Smooth muscle cell of the brain vasculature (primary cell): ENCODE measurements around the gene TGIF1.

Experiments
- DNase-seq: peaks from one replicate; pipeline ENCODE4 v3.0.0-alpha.2; 2012; ENCODE audit warnings: low read depth, low spot score

The TGIF1 gene

DNA sequence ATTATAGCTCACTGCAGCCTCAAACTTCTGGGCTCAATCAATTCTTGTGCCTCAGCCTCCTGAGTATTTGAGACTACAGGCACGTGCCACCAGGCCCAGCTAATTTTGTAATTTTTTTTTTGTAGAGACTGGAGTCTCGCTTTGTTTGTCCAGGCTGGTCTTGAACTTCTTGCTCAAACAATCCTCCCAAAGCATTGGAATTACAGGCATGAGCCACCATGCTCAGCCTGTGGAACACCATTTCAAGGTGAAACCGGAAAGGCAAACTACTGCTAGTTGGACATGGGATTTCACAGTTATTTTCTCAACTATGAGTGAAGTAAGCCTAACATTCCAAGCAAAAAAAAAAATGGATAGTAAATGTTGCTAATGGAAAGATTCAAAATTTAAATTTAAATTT is 20.9 kb upstream of the TGIF1 start:
- no peak for DNase-seq

DNA sequence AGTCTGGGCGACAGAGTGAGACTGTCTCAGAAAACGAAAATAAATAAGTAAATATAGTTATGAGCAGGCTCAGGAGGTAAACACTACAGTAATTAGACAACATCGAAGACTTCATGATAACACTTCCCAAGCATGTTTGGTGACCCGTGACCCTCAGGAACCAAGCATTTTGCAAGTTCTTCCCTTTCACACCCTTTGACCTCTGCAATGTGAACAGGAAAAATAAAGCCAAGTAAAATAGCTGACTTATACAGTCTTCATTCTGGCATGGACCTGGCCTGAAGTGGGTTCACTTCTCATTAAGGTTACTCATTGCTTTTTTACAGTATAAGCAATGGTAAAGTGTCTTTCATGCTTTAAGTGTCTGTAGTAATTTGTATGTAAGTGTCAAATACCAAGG is 15.3 kb upstream of the TGIF1 start:
- no peak for DNase-seq

DNA sequence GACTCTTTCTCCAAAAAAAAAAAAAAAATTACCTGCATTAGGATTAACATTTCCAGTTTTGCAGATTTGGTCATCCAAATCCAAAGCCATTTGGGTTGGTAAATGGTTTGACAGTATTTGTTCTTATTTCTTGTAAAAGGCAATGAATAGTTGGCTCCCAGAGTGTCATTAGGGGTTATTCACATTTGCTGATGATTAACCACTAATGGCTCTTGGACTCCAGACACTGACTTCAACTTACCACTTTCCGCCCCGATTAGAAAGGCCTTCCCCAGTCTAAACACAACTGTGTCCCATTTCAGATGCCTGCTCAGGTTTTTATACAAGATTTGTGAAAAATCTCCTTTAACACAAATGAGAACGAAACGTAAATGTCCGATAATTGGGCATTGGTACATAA is 9.6 kb upstream of the TGIF1 start:
- DNase-seq: no peak

DNA sequence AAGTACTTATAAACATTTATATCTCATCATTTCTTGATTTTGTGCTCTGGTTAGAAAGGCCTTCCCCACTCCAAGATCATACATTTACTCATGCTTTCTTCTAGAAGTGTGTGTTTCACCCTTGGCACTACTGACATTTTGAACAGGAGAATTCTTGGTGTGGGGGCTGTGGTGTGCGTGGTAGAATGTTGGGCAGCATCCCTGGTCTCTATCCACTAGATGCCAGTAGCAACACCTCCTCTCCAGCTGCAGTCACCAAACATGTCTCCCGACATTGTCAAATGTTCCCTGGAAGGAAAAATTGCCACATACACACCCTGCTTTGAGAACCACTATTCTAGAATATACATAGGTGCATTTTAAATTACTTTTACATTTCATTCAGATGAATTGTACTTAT is 8.7 kb upstream of the TGIF1 start:
- DNase-seq: no peak

DNA sequence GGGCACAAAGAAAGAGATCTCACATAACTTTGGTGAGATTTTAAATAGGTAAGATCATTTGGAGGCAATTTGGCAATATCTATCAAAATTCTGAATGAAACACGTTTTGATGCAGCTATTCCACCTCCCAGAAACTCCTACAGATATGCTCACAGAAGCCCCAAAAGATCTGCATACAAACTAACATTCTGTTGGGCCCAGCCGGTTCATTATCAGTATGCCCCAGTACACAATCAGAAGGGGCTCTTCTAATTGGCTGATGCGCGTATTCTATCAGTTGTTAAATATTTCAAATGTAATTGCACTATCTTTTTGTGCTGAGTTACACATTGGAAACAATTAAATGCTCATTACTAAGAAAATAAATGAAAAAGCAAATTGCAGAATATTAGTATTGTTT is 7.1 kb upstream of the TGIF1 start:
- DNase-seq: no peak

DNA sequence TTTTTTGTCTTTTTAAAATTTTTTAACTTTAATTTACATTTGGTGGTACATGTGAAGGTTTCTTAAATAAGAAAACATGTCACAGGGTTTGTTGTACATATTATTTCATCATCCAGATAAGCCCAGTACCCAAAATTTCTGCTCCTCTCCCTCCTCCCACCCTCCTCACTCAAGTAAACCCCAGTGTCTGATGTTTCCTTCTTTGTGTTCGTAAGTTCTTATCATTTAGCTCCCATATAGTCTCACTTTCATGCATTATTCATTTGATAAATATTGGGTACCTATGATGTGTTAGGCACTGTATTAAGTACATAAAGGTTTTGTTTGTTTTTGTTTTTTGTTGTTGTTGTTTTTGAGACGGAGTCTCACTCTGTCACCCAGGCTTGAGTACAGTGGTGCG is 5.7 kb upstream of the TGIF1 start:
- DNase-seq: no peak

DNA sequence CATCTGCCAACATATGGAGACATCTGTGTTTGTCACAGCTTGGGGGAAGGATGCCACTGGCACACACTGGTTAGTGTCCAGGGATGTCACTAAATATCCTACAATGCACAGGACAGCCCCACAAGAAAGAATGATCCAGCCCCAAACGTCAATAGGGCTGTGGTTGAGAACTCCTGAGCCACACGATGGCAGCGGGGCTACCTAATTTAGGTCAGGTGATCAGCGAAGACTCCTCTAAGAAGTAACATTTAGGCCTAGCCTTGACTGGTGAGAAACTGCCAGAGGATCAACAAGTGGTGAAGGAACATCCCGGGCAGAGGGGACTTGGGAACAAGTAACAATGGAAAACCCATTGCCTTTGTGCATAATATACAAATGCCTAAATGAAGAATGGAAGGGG is 5.0 kb upstream of the TGIF1 start:
- no peak for DNase-seq

DNA sequence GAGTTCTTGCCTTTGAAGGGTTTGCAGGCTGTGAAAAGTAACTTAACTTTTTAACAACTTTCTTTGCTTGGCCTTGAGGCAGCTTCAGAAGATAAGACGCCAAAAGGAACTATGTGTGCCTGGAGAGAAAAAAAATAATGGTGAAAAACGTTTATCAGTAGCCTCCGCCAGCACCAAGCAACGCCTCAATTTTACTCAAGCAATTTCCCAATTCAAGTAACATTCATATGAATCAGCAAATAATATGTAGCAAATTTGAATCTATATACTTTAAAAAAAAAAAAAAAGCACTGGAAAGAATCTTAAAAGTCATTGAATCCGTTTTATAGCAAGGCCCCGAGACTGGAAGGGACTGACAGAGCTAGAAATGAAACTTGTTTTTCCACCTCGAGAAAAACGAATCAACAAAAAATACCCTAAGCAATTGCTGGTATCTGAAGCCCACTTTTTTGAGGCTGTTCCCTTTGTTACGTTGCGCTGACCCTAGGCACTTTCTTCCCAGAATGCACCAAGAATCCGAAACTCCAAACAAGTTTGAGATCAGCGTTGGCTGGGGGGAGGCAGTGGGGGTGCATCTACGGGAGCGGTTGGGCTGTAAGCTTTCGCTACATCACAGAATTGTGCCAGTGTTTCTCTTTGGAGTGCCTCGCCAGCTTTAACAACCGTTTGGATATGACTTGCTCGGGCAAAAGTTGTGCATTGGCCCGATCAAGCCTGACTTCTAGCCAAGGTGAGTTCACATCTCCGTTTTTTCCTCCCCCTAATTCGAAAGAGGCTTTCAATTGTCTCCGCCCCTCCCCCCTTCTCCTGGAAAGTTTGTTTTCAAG is 2.7 kb upstream of the TGIF1 start:
- DNase-seq: no peak

DNA sequence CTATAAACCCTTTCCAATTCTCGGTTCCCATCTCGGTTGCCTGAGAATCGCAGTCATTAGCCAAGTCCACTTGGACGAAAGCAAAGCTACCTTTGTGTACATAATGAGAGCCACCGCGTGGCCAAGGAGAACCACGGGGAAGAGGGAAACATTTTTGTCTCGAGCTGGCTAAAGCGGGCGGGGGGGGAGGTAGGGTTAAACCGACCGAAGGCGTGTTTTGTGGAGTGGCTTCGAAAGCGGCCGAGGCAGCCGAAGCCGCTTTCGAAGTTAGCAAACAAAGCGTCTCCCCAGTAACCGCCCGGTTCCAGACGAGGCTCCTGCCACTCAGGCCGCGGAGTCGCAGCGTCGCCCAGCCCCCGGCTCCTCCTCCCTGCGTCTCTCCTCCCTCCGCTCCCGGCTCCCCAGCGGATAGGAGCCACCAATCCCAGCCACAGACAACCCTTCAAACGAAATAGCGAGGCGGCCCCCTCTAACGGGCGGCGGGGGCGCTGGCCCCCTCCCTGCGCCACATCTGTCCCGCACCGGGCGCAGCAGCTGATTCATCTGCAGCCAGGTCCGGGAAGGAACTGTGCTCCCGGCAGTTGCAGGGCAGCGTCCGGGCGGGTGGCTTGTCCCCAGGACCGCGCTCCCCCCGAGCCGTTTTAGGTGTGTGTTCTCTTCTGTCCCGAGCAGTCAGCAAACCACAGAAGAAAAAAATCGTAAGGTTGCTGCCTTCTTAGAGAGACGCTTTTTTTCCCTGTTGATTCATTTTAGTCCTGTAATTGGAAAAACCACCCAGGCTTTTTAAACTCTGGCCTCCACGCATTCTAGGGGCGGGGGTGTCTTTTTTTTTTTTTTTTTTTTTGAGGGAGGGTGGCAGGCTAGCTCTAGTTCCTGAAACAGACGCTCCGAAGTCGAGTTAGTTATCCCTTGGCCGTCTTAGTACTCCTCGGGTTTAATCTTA is 1.8 kb upstream of the TGIF1 start:
- peak; percentile 83 for DNase-seq

DNA sequence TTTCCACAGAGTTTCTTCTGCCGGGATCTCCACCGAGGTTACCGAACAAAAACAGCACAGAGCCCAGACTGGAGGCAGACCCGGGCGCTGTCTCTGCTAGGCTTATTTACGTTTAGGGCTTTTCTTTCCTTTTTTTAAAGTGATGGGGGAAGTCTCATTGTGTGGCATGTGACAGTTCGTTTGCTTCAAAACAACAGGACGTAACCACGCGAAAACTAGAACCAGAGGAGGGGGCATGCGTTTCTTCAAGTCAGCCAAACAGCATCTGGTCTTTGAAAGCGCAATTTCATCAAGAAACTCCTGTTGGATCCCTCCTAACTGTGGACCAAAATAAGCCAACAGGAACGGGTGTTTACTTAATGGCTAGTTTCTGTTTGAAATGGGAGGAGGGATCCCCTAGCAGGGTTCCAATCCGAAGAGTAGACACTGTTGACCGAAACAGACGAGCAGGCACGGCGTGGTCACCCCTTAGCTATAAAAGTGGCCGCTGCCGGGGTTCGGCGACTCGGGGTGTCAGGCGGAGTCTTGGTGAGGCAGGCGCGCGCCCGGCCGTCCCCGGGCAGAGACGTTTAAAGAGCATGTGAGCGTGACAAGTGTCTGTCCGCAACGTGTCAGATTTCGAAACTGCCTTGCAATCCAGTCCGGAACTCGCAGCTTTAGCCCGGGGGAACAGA is 997 bp upstream of the TGIF1 start:
- peak; percentile 61 for DNase-seq

DNA sequence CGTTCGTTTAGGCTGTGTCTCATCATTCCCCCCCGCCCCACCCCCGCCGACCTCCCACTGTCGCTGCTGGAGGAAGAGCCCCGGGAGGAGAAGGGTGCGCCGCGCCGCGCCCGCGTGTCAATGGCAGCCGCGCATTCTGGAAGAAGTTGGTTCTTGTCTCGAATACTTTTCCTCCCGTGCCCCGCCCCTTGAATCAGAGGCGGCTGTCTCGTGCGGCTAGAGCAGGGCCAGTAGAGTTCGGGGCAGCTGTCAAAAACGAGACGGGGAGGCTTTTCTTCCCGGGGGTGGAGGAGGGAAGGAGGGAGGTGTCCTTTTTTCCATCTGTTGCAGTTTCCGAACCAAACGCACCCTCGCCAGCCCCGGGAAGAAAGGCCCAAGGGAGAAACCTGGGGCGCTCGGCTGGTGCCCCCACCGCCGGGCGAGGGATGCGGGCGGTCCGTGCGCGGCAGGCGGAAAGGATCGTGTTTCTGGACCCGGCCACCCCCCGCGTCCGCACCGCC is 410 bp upstream of the TGIF1 start:
- DNase-seq: no peak

DNA sequence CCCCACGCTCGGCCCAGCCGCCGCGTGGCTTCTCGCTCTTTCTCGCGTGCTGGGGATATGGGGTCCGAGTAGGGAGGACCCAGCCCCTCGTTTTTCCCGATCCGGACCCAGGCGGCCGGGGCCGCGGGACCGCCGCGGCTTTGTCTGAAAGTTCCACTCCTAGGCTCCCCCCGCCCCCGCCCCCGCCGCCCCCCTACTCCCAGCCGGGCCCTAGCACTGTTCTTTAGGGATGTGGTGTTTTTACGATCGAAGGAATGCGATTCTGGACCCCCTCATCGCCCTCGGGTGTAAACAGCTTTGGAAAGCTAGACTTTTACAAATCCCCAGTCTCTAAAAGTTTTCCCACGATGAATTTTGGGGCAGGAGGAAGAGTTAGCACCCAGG is 819 bp downstream of the TGIF1 start:
- no peak for DNase-seq

DNA sequence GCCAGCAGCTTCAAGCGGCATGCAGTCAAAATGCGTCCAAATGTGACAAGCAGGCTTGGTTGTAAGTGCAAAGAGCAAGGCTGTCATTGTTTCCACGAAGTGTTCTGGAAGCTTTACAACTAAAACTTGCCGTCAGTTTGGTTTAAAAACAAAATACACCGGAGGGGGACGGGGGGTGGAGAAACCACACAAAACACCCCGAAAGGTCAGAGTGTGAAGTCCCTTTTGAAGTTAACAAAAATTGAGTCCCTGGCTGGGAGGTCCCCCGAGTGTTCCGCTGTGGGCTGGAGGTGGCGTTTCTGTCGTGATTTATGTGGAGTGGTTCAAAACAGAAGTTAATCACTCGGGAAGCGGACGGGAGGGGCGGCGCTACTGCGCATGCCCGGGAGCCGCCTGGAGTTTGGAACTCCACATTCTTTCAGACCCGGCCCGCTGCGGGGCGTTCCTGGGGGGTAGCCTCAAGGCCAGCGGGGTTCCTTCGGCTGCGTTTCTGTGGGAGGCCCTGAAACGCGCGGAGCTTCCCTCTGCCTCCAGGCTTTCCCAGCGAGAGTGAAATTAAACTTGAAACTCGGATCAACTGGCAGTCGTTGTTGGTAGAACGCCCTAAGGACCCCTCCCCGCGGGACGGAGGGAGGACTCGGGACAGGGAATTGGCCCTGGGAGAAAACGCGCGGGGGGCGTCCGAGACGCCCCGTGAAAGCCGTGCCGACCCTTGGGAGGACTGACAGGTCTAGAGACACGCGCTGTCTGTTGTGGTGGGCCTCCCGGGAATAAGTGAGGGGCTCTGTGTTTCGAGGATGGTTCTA is 1.4 kb downstream of the TGIF1 start:
- peak; percentile 89 for DNase-seq

DNA sequence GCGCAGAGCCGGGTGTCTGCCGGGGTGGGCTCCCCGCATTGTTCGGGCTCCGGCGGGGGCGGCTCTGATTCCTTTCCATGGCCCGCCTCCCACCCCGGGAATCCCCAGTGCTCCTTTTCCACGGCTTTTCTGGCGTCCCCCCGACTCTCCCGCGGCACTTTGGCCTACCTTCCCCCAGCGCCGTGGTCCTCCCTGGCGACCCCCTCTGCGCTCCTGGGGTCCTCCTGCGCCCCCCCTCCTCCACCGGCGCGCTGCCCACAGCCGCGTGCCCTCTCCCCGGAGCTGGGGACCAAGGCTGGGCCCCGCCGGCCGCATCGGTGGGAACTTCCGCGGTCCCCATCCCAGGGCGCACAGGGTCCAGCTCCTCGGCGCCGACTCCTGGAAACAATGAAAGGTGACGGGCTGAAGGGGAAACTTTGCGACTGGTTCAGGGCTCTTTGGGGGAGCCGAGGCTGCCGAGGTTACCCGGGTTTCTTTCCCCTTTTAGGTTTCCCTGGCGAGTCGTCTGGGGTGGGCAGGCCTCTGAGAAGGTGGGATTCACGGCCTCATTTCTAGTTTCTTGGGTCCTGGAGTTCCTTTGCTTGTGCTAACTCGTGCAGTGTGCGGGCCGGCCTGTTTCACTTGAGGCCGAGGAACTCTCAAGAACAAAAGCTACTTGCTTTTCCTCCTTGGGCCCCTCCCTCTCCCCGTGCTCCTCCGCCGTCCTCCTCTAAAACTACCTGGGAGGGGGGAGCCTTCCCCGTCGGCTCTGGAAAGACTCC is 2.2 kb downstream of the TGIF1 start:
- DNase-seq: no peak

DNA sequence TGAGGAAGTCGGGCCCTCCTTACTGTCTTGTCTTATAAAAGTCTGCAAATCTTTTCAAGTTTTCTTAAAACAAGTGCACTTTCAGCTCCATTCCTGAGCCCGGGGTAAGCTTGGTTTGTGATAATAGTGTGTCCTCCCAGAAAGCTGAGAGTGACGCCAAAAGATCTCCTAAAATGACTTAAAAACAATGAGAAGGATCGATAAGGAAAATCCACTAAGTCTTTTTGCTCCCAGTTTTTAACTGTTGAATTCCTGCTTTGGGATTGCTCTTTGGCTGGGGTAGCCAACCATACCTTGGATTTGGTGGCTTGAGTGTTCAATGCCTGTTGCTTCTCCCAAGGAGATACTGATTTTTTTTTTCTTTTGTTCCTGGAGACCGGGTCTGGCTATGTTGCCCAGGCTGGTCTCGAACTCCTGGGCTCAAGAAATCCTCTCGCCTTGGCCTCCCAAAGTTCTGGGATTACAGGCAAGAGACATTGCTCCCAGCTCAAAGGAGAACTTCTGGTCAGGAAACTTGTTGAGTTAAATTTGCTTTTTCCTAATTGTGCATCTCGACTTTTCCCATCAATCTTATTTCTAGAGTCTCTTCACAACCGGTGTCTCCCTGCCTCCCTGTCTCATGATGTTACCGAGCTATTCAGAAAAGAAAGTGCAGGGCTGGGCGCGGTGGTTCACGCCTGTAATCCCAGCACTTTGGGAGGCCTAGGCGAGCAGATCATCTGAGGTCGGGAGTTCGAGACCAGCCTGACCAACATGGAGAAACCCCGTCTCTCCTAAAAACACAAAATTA is 3.0 kb downstream of the TGIF1 start:
- DNase-seq: no peak

DNA sequence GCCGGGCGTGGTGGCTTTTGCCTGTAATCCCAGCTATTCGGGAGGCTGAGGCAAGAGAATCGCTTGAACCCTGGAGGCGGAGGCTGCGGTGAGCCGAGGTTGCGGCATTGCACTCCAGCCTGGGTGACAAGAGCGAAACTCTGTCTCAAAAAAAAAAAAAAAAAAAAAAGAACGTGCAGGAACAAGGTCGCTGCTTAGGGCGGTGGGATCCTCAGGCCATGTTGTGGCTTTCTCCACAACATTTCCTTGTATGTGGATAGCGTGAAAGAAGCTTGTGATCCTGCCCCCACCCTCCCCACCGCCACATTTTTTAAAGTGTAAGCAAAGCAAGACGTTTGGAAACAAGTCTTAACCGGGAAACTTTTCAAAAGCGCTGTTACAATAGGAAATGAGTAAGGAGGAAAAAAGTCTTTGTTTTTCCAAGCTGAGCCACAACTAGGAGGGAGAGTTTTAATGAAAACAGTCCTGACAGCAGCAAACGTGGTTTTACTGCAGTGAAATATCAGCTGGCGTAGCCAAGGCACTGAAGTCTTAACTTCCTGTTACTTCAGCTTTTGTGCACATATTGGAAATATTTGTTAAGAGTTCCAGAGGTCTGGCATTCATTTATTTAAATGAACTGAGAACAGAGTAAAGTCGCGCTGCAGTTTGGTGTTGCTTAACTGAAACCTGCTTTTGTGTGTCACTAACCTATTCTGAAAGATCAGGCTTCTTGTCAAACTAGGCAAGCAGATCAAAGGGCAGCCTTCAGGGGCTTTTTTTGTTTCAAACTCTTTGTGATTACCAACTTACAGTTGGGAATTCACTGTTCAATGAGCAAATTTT is 3.8 kb downstream of the TGIF1 start:
- DNase-seq: peak; percentile 71

DNA sequence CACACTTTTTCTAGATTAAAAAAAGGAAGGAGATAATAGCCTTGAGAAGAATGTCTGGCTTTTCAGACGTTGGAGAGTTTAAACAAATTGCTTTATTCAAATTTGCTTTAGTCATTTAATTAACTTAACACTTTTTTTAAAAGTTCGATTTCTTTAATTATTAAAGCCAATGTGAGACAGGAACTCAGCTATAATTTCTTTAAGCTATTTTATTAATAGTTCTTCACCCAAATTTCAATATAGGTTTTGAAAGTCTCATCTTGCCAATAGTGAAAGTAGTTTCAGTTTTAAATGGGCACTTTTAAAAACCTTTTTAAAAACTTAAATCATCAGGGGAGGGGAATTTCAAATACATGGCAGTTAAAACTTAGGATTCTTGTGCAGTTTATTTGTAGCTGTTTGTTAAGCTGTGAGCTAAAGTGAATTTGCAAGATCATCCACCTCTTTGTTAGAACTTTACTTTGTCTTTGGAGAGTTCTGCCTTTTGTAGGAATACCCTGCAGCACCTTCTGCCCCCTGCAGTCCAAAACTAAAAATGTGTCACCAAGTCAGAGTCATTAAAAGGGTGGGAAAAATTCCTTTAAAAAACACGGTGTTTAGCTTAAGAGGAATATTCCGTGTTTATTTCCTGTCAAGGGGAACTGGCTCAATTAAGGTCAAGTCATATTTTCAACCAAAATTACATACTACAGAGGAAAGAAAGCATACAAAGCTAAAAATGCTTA is 4.6 kb downstream of the TGIF1 start:
- DNase-seq: no peak

DNA sequence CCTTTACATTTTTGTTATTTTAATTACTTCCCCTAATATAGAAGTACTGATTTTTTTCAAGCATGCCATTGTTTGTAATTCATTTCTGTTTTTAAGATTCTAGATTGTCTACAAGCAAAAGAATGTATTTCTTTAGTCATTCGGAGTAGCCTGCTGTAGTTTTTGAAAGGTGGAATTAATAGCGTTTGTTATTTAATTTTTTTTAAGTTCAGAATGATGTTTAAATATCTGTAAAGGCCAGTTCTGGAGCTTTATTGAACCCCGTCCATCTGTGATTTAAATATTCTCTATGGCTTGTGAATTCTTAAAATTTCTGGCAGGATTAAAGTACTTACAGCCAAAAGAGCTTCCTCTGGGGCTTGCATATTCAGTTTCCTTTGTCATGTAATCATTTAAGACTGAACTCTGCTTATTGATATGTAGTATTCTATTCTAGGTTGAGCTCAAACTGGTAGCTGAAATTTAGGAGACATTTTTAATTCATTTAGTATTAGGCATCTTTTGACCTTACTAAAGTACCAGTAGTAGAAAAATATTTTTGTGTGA is 5.2 kb downstream of the TGIF1 start:
- no peak for DNase-seq
